NCI-H2227 (cell line): ENCODE results near the gene CLRN2.

Experiments
- DNase-seq: peaks from one replicate; lab custom pipeline; 2025; ENCODE audit not compliant: unreplicated experiment; lab: John Stamatoyannopoulos, UW

The CLRN2 gene

GRCh38 chr4:17514865-17515264 lies at the start of gene CLRN2:
Gene CLRN2 (plus strand): TSS chr4:17515165. CDS start chr4:17515267, 102 bp downstream.
- DNase-seq, result no peak

- DNase-seq, result no peak
Measured at GRCh38 chr4:17468619-17469221, 46.2 kb upstream of the CLRN2 start.

GRCh38 chr4:17469931-17470674 lies 44.9 kb upstream of the CLRN2 start:
- DNase-seq, result peak; percentile 3

- no peak for DNase-seq
Measured at GRCh38 chr4:17475481-17475880, 39.5 kb upstream of the CLRN2 start.

GRCh38 chr4:17476853-17477252 lies 38.1 kb upstream of the CLRN2 start:
- DNase-seq, result no peak

GRCh38 chr4:17477774-17478472 lies 37.0 kb upstream of the CLRN2 start:
- no peak for DNase-seq

GRCh38 chr4:17480210-17480927 lies 34.6 kb upstream of the CLRN2 start:
- no peak for DNase-seq

GRCh38 chr4:17480955-17481354 lies 34.0 kb upstream of the CLRN2 start:
- no peak for DNase-seq

- DNase-seq, result no peak
Measured at GRCh38 chr4:17482716-17483115, 32.2 kb upstream of the CLRN2 start.

- no peak for DNase-seq
Measured at GRCh38 chr4:17489123-17489522, 25.8 kb upstream of the CLRN2 start.

GRCh38 chr4:17489721-17490120 lies 25.2 kb upstream of the CLRN2 start:
- DNase-seq, result no peak

GRCh38 chr4:17490575-17491059 lies 24.3 kb upstream of the CLRN2 start:
- DNase-seq, result no peak

- no peak for DNase-seq
Measured at GRCh38 chr4:17491196-17491595, 23.8 kb upstream of the CLRN2 start.

- DNase-seq, result no peak
Measured at GRCh38 chr4:17492058-17492741, 22.8 kb upstream of the CLRN2 start.

GRCh38 chr4:17492876-17493275 lies 22.1 kb upstream of the CLRN2 start:
- DNase-seq, result no peak

- no peak for DNase-seq
Measured at GRCh38 chr4:17493619-17494018, 21.3 kb upstream of the CLRN2 start.

- no peak for DNase-seq
Measured at GRCh38 chr4:17494258-17495190, 20.4 kb upstream of the CLRN2 start.

GRCh38 chr4:17497890-17498523 lies 17.0 kb upstream of the CLRN2 start:
- DNase-seq, result no peak

- DNase-seq, result no peak
Measured at GRCh38 chr4:17500574-17500973, 14.4 kb upstream of the CLRN2 start.
